Spleen (tissue), 7 donors: ENCODE results near the gene CALN1.

Experiments used
- POLR2A ChIP-seq, 3 donors: fragments of 450-650 bp; IDR thresholded peaks; one replicate each; pipeline ENCODE4 v1.5.1; 2017; ENCODE audit warnings: antibody characterized with exemption in 3 of 3, mild to moderate bottlenecking in 1 of 3
- TF ChIP-seq, protein P1 (sequence below), 11 experiments: fragments of 200-600 bp in 7 of 11; fragments of 450-650 bp in 4 of 11; sonication (generic) in 4 of 11; IDR thresholded peaks in 8 of 11; conservative IDR thresholded peaks in 3 of 11; 1 replicate in 7 of 11; 2 replicates in 4 of 11; pipeline versions ENCODE4 v1.4.0 to v1.8.0; 2016 to 2021; ENCODE audit warnings: antibody characterized with exemption in 11 of 11, inconsistent platforms in 4 of 11, mild to moderate bottlenecking in 1 of 11
- donor health status: DM: no; HTN: no; CAD: no; lungs with moderate emphysema.
- donor health status: DM: no; HTN: no; CAD: no.
- donor health status: DM: no; HTN: no; CAD: no.

DNA sequence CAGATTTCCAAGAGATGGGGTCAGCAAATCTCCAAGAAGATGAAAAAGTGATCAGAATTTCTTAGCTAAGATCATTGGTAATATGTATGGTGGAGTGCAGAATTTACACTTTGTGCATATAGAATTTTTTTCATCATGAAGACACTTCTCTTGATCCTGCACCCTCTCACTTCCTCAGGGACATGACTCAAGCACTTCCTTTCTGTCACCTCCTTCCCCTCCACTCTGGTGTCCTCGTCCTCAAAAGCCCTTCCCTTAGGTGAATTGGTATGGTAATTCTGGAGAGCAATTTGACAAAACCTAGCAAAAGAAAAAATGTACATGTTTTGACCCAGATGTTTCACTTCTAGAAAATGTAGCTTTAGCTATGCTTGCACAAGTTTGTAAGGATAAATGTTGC, 18.1 kb downstream of the CALN1 start:
- TF ChIP-seq, protein P1, sequence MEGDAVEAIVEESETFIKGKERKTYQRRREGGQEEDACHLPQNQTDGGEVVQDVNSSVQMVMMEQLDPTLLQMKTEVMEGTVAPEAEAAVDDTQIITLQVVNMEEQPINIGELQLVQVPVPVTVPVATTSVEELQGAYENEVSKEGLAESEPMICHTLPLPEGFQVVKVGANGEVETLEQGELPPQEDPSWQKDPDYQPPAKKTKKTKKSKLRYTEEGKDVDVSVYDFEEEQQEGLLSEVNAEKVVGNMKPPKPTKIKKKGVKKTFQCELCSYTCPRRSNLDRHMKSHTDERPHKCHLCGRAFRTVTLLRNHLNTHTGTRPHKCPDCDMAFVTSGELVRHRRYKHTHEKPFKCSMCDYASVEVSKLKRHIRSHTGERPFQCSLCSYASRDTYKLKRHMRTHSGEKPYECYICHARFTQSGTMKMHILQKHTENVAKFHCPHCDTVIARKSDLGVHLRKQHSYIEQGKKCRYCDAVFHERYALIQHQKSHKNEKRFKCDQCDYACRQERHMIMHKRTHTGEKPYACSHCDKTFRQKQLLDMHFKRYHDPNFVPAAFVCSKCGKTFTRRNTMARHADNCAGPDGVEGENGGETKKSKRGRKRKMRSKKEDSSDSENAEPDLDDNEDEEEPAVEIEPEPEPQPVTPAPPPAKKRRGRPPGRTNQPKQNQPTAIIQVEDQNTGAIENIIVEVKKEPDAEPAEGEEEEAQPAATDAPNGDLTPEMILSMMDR (IDR thresholded peaks at IDR 0.05 in 8 of 11, conservative IDR thresholded peaks at IDR 0.05 in 3 of 11): no peak
- no peak for TF ChIP-seq POLR2A (IDR thresholded peaks at IDR 0.05)
